SIG-M5 (cell line): ENCODE results near the gene PSMG3.
A peak's percentile ranks its signal among the peaks of the same experiment; 100 is the strongest.
"Not testable (repeated sequence)": the region's sequence is repeated elsewhere in the genome, so short reads cannot be mapped to it uniquely, and the experiment has no call there.

Experiments
- DNase-seq: peaks from one replicate; lab custom pipeline; 2025; lab: John Stamatoyannopoulos, UW

Gene PSMG3

GRCh38 chr7:1533547-1534329 is 36.1 kb downstream of the PSMG3 start:
- DNase-seq = no peak

- no peak for DNase-seq
Measured at GRCh38 chr7:1533255-1533546, 36.6 kb downstream of the PSMG3 start.

DNA sequence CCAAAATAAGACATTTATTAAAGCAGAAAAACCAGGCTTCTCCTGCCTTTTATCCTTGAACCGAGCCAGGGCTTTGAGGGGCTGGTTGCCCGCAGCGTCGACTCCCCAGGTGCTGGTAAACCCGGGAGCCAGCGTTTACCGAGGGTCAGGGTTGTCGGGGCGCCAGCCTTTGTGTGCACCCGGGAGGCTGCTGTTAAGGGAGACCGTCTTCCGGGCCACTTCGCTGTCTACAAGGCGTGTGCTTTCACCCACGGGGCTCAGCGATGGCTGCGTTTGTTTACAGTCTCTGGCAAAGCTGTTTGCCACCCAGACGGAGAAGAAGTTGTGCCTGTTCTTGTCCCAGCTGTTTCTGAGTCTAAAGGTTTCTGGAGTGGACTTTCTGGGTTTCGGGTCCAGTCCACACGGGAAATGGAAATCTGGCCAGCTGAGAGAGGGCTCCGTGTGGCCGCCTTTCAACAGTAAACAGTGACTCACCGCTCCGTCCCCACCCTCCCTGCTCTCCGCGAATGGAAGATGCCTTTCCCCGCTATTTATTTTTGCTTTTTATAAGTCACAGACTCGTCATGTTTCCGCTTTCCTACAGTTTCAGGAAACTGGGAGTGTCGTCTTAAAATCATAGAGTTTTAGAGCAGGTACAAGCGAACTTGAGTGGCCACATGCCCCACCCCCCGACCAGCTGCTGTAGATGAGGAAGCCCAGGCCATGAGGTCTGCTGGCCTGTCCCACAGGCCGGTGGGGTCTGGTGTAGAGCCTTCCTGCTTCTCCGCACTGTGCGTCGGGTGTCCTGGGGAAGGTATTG is 37.2 kb downstream of the PSMG3 start:
- DNase-seq = peak; percentile 62

DNA sequence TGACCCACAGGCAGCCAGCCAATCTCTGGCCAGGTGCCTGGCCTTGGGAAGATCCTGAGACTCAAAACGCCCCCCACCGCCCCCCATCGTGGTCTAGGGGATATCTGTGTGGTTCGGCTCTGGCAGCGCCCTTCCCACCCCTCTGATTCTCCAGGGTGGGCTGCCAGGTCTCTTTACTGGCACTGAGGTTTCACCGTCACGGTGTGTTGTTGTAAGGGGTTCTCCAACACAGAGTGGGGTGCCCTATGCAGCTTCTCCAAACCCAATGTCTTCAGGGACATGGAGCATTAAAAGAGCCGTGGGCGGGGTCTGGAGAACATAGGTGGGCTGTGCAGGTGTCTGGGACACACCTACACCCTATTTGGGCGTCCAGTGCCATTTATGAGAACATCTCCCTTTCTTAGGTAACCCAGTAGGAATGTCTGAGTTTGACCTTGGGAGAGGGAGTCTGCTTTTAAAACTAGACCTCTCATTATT is 37.8 kb downstream of the PSMG3 start:
- DNase-seq = no peak

GRCh38 chr7:1531263-1531978 is 38.4 kb downstream of the PSMG3 start:
- DNase-seq = no peak

- DNase-seq = no peak
Measured at GRCh38 chr7:1530946-1531262, 38.9 kb downstream of the PSMG3 start.

GRCh38 chr7:1529383-1530116 is 40.3 kb downstream of the PSMG3 start:
- DNase-seq = no peak

DNA sequence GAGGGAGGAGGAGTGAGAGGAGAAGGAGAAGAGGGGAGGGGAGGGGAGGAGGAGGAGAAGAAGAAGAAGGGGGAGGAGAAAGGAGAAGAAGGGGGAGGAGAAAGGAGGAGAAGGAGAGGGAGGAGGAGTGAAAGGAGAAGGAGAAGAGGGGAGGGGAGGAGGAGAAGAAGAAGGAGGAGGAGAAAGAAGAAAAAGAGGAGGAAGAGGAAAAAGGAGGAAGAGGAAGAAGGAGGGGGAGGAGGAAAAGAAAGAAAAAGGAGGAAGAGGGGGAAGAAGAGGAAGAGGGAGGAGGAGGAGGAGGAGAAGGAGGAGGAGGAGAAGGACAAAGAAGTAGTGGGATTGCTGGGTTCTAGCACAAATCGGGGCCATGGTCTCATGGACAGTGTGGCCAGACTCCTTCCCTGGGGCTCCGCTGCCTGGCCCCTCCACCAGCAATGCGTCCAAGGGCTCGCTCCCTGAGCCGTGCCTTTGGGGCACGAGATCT is 43.5 kb downstream of the PSMG3 start:
- no peak for DNase-seq

DNA sequence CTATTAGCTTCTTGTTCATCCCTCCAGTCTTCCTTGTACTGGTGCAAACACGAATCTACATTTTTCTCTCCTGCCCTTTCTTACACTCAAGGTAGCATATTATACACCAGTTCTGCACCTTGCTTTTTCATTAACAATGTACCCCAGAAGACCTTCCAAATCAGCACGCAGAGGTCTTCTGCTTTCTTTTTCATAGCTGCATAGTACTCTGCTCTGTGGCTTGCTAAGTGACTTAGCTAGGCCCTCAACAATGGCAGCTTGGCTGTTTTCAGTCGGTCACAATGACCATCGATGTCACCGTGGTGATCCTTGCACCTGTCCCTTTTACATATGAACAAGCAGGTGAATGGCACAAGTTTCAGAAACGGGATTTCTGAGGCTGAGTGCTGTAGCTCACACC is 44.4 kb downstream of the PSMG3 start:
- DNase-seq = no peak

DNA sequence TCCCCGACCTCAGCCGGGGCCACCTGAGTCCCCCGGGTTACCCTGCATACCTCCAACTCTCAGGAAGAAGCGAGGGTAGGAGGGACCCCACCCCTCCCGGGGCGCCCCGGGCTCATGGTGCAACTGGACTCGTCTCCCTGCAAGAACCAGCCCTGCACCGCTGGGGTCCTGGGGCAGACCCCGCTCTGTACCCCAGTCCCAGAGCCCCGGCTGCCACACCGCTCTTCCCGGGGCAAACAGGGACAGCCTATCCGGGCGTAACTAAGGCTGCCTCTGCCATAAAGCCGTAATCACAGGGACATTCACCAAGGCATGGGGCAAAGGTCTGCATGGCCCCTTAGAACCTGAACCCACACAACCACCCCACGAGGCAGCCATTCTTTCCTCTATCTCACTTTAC is 46.0 kb downstream of the PSMG3 start:
- DNase-seq = no peak

- no peak for DNase-seq
Measured at GRCh38 chr7:1523208-1523607, 46.6 kb downstream of the PSMG3 start.

DNA sequence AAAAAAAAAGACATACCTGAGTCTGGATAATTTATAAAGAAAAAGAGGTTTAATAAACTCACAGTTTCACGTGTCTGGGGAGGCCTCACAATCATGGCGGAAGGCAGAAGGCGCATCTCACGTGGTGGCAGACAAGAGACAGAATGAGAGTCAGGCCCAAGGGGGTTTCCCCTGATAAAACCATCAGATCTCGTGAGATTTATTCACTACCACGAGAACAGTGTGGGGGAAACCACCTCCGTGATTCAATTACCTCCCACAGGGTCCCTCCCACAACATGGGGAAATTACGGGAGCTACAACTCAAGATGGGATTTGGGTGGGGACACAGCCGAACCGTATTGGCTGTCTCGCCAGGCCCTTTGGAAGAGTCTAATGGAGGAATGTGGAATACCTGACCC is 48.4 kb downstream of the PSMG3 start:
- no peak for DNase-seq

GRCh38 chr7:1520539-1521234 is 49.1 kb downstream of the PSMG3 start:
- DNase-seq = no peak

DNA sequence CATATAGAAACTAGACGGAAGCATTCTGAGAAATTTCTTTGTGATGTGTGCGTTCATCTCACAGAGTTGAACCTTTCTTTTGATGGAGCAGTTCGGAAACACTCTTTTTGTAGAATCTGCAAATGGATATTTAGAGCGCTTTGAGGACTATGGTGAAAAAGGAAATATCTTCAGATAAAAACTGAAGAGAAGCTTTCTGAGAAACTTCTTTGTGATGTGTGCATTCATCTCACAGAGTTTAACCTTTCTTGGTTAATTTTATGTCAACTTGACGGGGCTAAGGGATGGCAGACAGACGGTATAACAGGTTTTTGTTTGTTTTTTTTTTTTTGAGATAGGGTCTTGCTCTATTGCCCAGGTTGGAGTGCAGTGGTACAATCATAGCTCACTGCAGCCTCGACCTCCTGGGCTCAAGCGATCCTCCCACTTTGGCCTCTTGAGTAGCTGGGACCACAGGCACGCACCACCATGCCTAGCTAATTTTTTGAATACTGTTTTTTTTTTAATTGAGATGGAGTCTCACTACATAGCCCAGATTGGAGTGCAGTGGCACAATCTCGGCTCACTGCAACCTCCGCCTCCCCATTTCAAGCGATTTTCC is 50.4 kb downstream of the PSMG3 start:
- not testable (repeated sequence) for DNase-seq
